Adipocyte (in vitro differentiated cells): ENCODE measurements around the gene MRPL53.
A peak's percentile ranks its signal among the peaks of the same experiment; 100 is the strongest.
"Not testable (repeated sequence)": the region's sequence is repeated elsewhere in the genome, so short reads cannot be mapped to it uniquely, and the experiment has no call there.

Source experiments
- DNase-seq: peaks from one replicate; pipeline ENCODE4 v3.0.0-alpha.2; 2015; ENCODE audit warnings: low read depth
- H3K27me3 ChIP-seq: replicated peaks from 2 replicates; pipeline ENCODE4 v1.7.0; 2013; ENCODE audit warnings: mild to moderate bottlenecking, low read length, moderate library complexity; ENCODE audit not compliant: control insufficient read depth, insufficient read depth
- H3K36me3 ChIP-seq: 2 replicates; pipeline ENCODE4 v1.7.0; 2013; ENCODE audit warnings: low read length, mild to moderate bottlenecking, moderate library complexity; ENCODE audit not compliant: control insufficient read depth, insufficient read depth, severe bottlenecking
- H3K4me1 ChIP-seq: 2 replicates; pipeline ENCODE4 v1.7.0; 2013; ENCODE audit warnings: mild to moderate bottlenecking, low read length, moderate library complexity; ENCODE audit not compliant: control insufficient read depth, insufficient read depth
- H3K4me3 ChIP-seq: 2 replicates; pipeline ENCODE4 v1.7.0; 2013; ENCODE audit warnings: mild to moderate bottlenecking, low read length, moderate library complexity
- H3K9ac ChIP-seq: 2 replicates; pipeline ENCODE4 v1.7.0; 2013; ENCODE audit warnings: mild to moderate bottlenecking, low read length, moderate library complexity
- H3K9me3 ChIP-seq: 2 replicates; pipeline ENCODE4 v1.7.0; 2013; ENCODE audit warnings: mild to moderate bottlenecking, low read length, moderate library complexity; ENCODE audit not compliant: control insufficient read depth

The MRPL53 gene

DNA sequence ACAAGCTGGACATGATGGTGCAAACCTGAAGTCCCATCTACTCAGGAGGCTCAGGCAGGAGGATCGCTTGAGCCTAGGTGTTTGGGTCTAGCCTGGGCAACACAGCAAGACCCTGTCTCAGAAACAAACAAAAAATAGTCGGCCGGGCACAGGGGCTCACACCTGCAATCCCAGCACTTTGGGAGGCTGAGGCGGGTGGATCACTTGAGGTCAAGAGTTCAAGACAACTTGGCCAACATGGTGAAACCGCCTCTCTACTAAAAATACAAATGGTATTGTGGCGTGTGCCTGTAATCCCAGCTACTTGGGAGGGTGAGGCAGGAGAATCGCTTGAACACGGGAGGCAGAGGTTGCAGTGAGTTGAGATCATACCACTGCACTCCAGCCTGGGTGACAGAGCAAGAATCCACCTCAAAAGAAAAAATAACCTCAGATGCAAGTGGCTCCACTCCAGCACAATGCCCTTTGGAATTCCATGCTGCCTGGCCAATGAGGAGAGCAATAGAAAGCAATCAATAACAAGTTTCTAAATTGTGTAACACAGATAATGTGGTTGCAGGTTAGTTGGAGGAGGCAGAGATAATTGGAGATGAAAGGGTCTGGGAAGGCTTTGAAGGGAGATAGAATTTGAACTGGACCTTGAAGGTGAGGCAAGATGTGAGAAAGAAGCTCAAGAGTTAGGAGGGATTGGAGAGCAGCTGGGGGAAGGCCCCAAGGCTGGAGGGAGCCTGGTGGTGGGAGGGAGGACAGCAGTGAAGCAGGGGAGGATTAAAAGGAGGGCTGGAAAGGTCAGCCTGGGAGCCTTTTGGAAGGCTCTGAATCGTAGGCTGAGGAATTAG, 16.4 kb upstream of the MRPL53 start:
- H3K4me3 ChIP-seq, result no peak overlapping the region
- DNase-seq, result no peak
- H3K4me1 ChIP-seq, result peaks cover 3% of the 10 kb centered on the region
- H3K9me3 ChIP-seq, result no peaks in the 10 kb centered on the region
- no peaks in the 10 kb centered on the region for H3K27me3 ChIP-seq
- H3K9ac ChIP-seq, result no peak overlapping the region
- peaks cover 40% of the 10 kb centered on the region for H3K36me3 ChIP-seq

DNA sequence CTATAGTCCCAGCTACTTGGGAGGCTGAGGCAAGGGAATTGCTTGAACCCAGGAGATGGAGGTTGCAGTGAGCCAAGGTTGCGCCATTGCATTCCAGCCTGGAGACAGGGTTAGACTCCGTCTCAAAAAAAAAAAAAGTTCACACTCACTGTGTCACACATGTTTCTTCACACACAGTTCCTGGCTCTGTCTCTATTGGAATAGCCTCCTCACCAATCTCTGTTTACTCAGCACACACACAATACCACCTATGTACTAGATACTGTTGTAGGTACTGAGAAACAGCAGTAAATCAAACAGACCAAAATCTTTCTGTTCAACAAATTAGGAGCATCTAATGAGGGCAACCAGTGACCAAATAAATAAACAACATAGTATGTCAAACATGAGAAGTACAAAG, 13.7 kb upstream of the MRPL53 start:
- H3K36me3 ChIP-seq, result peaks cover 12% of the 10 kb centered on the region
- no peak for DNase-seq
- H3K9me3 ChIP-seq, result no peaks in the 10 kb centered on the region
- no peak overlapping the region for H3K9ac ChIP-seq
- peaks cover 17% of the 10 kb centered on the region for H3K4me1 ChIP-seq
- no peaks in the 10 kb centered on the region for H3K27me3 ChIP-seq
- no peak overlapping the region for H3K4me3 ChIP-seq

DNA sequence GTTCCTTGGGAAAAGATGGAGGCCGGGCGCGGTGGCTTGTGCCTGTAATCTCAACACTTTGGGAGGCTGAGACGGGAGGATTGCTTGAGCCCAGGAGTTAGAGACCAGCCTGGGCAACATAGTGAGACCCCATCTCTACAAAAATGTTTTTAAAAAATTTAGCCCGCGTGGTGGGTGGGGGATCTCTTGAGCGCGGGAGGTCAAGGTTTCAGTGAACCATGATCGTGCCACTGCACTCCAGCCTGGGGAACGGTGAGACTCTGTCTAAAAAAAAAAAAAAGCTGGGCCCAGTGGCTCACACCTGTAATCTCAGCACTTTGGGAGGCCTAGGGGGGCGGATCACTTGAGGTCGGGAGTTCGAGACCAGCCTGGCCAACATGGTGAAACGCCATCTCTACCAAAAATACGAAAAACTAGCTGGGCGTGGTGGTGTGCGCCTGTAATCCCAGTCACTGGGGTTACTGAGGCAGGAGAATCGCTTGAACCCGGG, 11.2 kb upstream of the MRPL53 start:
- not testable (repeated sequence) for H3K9me3 ChIP-seq, H3K27me3 ChIP-seq, DNase-seq
- H3K9ac ChIP-seq, result peak overlapping the region; percentile 93
- H3K36me3 ChIP-seq, result peaks cover 17% of the 10 kb centered on the region
- H3K4me3 ChIP-seq, result peak overlapping the region; percentile 100
- H3K4me1 ChIP-seq, result peaks cover 23% of the 10 kb centered on the region

DNA sequence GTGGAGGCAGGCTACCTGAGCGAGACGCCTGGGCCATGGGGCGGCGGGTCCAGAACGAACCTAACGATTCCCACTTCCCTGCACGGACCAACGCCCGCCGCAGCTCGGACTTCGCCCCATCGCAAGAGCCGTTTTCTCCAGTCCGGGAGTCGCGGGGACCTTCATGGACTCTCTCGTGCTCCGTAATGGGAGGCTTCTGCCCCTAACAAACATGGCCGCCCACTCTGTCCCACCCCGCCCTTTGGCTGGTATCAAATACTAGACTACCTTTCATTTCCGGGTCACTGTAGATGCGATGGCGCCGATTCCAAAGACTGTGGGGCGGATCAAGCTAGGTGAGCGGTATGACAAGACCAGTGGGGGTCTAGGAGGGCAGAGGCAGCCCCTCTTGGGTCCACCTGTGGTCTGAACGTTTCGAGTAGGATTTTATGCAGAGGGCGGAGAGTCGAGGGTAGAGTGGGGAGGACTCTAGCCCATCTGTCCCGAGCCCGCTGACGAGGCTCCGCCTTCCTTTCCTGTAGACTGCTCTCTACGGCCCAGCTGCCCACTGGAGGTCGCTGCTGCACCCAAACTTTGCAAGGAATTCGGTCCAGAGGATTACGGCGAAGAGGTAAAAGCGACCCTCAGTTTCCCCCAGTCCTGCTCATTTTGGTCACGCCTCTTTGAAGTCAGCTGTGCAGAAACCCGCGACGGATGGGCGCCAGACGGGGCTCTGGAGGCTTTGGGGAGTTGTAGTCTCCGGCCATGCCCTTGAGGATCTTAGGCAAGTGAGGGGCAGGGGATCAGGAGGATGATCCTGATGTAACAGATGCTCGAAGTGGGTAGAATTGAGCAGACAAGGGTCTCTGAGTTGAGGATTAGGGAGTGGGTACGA, 10.6 kb upstream of the MRPL53 start, which contains the start of the genes CCDC142 and TTC31:
TSS of gene CCDC142 (minus strand) at position 198 of the 874 bp plus-strand sequence. CDS start at position 37, 161 bp downstream.
TSS of gene TTC31 (plus strand) at position 281 of the 874 bp plus-strand sequence. CDS start at position 296, 15 bp downstream.
- Histone ChIP-seq H3K27me3 (no peaks in the 10 kb centered on the region), H3K36me3 (peaks cover 17% of the 10 kb centered on the region), H3K9me3 (no peaks in the 10 kb centered on the region), H3K4me3 (peak within 1 kb of the TSS; percentile 100), H3K4me1 (peaks cover 22% of the 10 kb centered on the region), H3K9ac (peak within 1 kb of the TSS; percentile 93)
- DNase-seq, result peak; percentile 98

DNA sequence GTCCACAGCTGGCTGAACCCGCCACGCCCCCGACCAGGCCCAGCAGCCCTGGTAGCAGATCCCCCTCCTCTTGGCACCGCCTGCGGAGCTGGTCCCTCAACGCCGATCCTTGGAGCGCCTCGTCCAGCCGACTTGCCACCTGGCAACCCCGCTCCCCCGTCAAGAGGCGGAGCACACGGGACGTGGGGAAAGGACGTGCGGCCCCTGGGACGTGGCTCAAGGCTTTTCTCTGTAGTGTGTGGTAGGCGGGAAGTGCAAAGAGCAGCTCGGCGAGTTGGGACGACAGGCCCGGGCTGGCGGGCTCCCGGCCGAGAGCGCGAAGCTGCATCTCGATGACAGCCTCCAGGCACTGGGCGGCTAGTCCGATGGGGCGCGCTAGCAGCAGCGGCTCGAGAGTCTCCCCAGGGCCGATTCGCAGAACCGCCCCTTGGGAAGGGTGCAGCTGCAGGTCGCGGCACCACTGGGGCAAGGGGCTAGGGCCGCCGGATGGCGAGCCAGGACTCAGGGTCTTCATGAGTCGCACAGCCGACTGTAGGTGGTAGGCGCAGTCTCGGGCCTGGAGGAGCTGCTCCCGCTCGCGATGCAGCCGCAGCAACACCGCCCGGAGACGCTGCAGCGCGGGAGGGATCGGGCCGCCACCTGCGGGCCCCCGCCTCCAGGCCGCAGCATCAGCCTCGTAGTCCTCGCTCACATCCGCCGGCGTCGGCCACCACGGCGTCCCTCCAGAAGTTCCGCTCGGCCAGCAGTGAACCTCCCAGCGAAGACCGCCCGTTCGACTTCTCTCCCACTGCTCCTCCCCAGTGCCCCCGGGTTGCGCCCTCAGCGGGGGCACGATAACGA, 9.7 kb upstream of the MRPL53 start:
- Histone ChIP-seq H3K9ac (peak overlapping the region; percentile 93), H3K4me1 (peaks cover 20% of the 10 kb centered on the region), H3K27me3 (no peaks in the 10 kb centered on the region), H3K36me3 (peaks cover 22% of the 10 kb centered on the region), H3K4me3 (peak overlapping the region; percentile 100), H3K9me3 (no peaks in the 10 kb centered on the region)
- DNase-seq, result peak; percentile 63

DNA sequence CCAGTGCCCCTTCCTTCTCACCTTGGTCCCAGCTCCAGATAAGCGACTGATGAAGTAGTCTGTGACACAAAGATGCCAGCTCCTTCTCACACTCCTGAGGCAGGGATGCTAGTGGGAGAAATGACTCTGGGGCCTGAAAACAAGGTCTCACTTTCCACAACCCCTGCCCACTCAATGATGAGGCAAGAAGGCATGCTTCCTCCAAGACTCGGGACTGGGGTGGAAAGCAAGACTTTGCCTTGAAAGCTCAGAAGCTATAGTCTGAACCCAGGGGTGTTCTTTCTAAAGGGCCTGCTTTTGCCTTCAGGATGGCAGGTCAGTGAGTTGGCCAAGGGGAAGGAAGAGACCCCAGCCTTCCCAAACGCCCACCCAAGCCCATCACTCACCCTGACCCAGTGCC, 9.0 kb upstream of the MRPL53 start:
- peak; percentile 28 for DNase-seq
- Histone ChIP-seq H3K27me3 (no peaks in the 10 kb centered on the region), H3K36me3 (peaks cover 24% of the 10 kb centered on the region), H3K9me3 (no peaks in the 10 kb centered on the region), H3K4me3 (peak overlapping the region; percentile 100), H3K4me1 (peaks cover 20% of the 10 kb centered on the region), H3K9ac (peak overlapping the region; percentile 93)

DNA sequence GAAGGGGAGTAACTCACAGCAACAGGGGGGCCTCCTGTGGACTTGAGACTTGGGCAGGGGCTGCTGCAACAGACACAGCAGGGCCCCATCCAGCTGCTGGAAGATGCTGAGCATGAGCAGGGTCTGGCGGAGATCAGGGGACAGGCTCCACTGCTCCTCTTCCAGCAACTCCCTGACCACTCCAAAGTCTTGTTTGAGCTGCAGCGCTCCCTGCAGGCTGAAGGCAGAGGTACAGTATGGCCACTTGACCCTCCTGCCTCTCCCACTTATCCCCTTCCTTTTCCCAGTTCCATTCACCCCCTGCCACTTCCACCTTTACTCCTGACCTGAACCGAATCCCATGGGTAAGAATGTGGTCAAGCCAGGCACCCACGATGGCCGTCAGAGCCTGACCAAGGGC, 2.4 kb upstream of the MRPL53 start:
- no peaks in the 10 kb centered on the region for H3K9me3 ChIP-seq
- no peaks in the 10 kb centered on the region for H3K27me3 ChIP-seq
- peaks cover 33% of the 10 kb centered on the region for H3K36me3 ChIP-seq
- no peak overlapping the region for H3K9ac ChIP-seq
- H3K4me1 ChIP-seq, result peaks cover 13% of the 10 kb centered on the region
- no peak overlapping the region for H3K4me3 ChIP-seq
- DNase-seq, result peak; percentile 25

DNA sequence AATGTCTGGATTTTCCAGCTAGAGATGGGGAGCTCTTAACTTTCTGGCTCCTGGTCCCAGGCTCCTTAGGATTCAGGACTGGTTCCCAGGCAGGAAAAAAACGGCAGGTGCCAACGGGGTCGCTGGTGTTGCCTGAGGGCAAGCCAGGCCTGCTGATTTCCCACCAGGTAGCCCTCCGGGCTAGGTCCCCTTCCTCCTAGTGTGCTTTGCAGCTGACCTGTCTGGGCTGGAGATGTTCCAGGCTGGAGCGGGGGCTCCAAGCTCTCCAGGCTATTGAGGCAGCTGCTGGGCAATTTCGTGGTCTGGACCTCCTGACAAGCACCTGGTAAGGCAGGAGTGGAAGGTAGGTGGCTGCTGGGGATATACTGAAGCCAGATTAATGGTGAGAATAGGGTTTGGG, 2.0 kb upstream of the MRPL53 start:
- Histone ChIP-seq H3K4me1 (peaks cover 13% of the 10 kb centered on the region), H3K36me3 (peaks cover 29% of the 10 kb centered on the region), H3K9ac (no peak overlapping the region), H3K4me3 (no peak overlapping the region), H3K9me3 (no peaks in the 10 kb centered on the region), H3K27me3 (no peaks in the 10 kb centered on the region)
- no peak for DNase-seq

DNA sequence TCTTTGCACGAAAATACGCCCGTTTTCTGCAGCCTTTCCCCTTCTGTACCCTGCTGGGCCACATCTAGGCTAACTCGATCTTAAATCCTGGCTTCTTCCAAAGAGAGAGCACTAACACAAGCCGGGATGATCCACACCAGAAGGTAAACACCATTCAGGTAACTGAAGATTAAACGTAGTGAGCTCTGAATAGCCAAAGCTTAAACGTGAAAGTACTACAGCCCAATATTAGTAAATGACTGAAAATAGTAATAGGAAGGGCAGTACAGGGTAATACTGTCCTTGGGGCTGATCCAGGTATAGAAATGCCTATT, 422 bp upstream of the MRPL53 start:
- Histone ChIP-seq H3K9me3 (no peaks in the 10 kb centered on the region), H3K4me1 (peaks cover 13% of the 10 kb centered on the region), H3K36me3 (peaks cover 25% of the 10 kb centered on the region), H3K4me3 (peak overlapping the region; percentile 94), H3K27me3 (no peaks in the 10 kb centered on the region), H3K9ac (peak overlapping the region; percentile 98)
- DNase-seq, result no peak

DNA sequence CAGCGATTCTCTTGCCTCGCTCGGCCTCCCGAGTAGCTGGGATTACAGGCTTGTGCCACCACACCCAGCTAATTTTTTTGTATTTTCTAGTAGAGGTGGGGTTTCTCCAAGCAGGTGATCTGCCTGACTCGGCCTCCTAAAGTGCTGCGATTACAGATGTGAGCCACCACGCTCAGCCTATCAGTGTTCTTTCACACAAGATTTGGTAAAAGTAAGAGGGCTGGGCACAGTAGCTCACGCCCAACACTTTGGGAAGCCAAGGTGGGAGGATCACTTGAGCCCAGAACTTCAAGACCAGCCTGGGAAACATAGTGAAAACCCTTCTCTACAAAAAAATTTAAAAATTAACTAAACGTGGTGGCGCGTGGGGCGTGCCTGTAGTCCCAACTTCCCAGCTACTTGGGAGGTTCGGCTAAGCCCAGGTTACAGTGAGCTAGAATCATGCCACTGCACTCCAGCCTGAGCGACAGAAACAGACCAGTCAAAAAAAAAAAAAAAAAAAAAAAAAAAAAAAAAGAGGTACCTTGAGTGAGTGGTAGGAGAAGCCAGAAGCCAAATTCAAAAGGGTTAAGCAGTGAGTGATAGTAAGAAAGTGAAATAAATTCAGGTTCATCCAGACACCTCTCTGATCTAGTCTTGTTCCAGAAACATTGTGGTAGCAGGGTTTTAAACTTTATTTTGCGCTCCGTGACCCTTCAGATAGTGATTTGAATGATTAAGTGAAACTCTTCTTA, 981 bp downstream of the MRPL53 start:
- H3K27me3 ChIP-seq, result no peaks in the 10 kb centered on the region
- H3K4me1 ChIP-seq, result peaks cover 13% of the 10 kb centered on the region
- no peaks in the 10 kb centered on the region for H3K9me3 ChIP-seq
- H3K36me3 ChIP-seq, result peaks cover 18% of the 10 kb centered on the region
- H3K4me3 ChIP-seq, result peak overlapping the region; percentile 94
- H3K9ac ChIP-seq, result peak overlapping the region; percentile 98
- DNase-seq, result peak; percentile 22
